SK-N-SH treated with all-trans-retinoic acid at 6 μM for 48 hours (cell line): Measurements from ENCODE around the gene QSOX2.

Source experiments
- ATAC-seq: fragments of 200-7000 bp; cut with Tn5 transposase; 3 replicates; pipeline ENCODE4 v1.9.1; 2020; ENCODE audit warnings: mild to moderate bottlenecking, moderate library complexity
- ARNTL ChIP-seq: fragments of 450-650 bp; formaldehyde crosslinking; IDR thresholded peaks from 2 replicates; pipeline ENCODE4 v1.5.0; 2020; ENCODE audit warnings: low read depth, mild to moderate bottlenecking, moderate library complexity, borderline replicate concordance
- BACH2 ChIP-seq: fragments of 250-450 bp; sonication (Bioruptor Pico); IDR thresholded peaks from 2 replicates; pipeline ENCODE4 v1.9.0; 2021; ENCODE audit warnings: mild to moderate bottlenecking, borderline replicate concordance
- CSDC2 ChIP-seq: fragments of 250-450 bp; sonication (Bioruptor Pico); IDR thresholded peaks from 2 replicates; pipeline ENCODE4 v1.5.0; 2020; ENCODE audit warnings: mild to moderate bottlenecking, moderate library complexity
- ESRRG ChIP-seq: fragments of 250-450 bp; sonication (Bioruptor Pico); IDR thresholded peaks from 2 replicates; pipeline ENCODE4 v1.6.1; 2021; ENCODE audit warnings: mild to moderate bottlenecking
- ISL1 ChIP-seq: fragments of 250-450 bp; sonication (Bioruptor Pico); IDR thresholded peaks from 2 replicates; pipeline ENCODE4 v2.1.2; 2022; ENCODE audit warnings: mild to moderate bottlenecking, moderate library complexity
- PPARA ChIP-seq: fragments of 250-450 bp; sonication (Bioruptor Pico); IDR thresholded peaks from 2 replicates; pipeline ENCODE4 v1.5.0; 2020; ENCODE audit warnings: mild to moderate bottlenecking, borderline replicate concordance
- SNAI2 ChIP-seq: fragments of 250-450 bp; sonication (Bioruptor Pico); IDR thresholded peaks from 2 replicates; pipeline ENCODE4 v1.5.0; 2020; ENCODE audit warnings: mild to moderate bottlenecking, moderate library complexity
- TCF4 ChIP-seq: fragments of 250-450 bp; sonication (Bioruptor Pico); IDR thresholded peaks from 2 replicates; pipeline ENCODE4 v1.8.0; 2021; ENCODE audit warnings: mild to moderate bottlenecking, moderate library complexity, borderline replicate concordance
- ZC3H10 ChIP-seq: fragments of 250-450 bp; sonication (Bioruptor Pico); IDR thresholded peaks from 2 replicates; pipeline ENCODE4 v1.5.1; 2021; ENCODE audit warnings: mild to moderate bottlenecking, moderate library complexity
- ZFP3 ChIP-seq: fragments of 250-450 bp; sonication (Bioruptor Pico); IDR thresholded peaks from 2 replicates; pipeline ENCODE4 v1.5.0; 2020; ENCODE audit warnings: mild to moderate bottlenecking, moderate library complexity
- ZFP30 ChIP-seq: fragments of 450-650 bp; formaldehyde crosslinking; IDR thresholded peaks from 2 replicates; pipeline ENCODE4 v1.5.0; 2022; ENCODE audit warnings: mild to moderate bottlenecking, moderate library complexity
- ZNF70 ChIP-seq: fragments of 450-650 bp; formaldehyde crosslinking; IDR thresholded peaks from 2 replicates; pipeline ENCODE4 v1.5.0; 2020; ENCODE audit warnings: mild to moderate bottlenecking, moderate library complexity
- ZNF8 ChIP-seq: fragments of 450-650 bp; formaldehyde crosslinking; IDR thresholded peaks from 2 replicates; pipeline ENCODE4 v1.5.0; 2020; ENCODE audit warnings: mild to moderate bottlenecking, moderate library complexity
- TF ChIP-seq, protein P1 (sequence below): fragments of 250-450 bp; sonication (Bioruptor Pico); IDR thresholded peaks from 2 replicates; pipeline ENCODE4 v1.5.1; 2021; ENCODE audit warnings: mild to moderate bottlenecking, moderate library complexity
- TF ChIP-seq, protein P2 (sequence below): fragments of 250-450 bp; sonication (Bioruptor Pico); IDR thresholded peaks from 2 replicates; pipeline ENCODE4 v1.5.1; 2020; ENCODE audit warnings: low read depth, mild to moderate bottlenecking, moderate library complexity
- TF ChIP-seq, protein P3 (sequence below): fragments of 250-450 bp; sonication (Bioruptor Pico); IDR thresholded peaks from 2 replicates; pipeline ENCODE4 v1.5.0; 2020; ENCODE audit warnings: mild to moderate bottlenecking, moderate library complexity
- TF ChIP-seq, protein P4 (sequence below): fragments of 250-450 bp; sonication (Bioruptor Pico); IDR thresholded peaks from 2 replicates; pipeline ENCODE4 v1.8.0; 2021; ENCODE audit warnings: low read depth, mild to moderate bottlenecking, moderate library complexity, borderline replicate concordance
- TF ChIP-seq, protein P5 (sequence below): fragments of 250-450 bp; sonication (Bioruptor Pico); IDR thresholded peaks from 2 replicates; pipeline ENCODE4 v1.8.0; 2020; ENCODE audit warnings: mild to moderate bottlenecking, moderate library complexity, borderline replicate concordance

QSOX2 gene

DNA sequence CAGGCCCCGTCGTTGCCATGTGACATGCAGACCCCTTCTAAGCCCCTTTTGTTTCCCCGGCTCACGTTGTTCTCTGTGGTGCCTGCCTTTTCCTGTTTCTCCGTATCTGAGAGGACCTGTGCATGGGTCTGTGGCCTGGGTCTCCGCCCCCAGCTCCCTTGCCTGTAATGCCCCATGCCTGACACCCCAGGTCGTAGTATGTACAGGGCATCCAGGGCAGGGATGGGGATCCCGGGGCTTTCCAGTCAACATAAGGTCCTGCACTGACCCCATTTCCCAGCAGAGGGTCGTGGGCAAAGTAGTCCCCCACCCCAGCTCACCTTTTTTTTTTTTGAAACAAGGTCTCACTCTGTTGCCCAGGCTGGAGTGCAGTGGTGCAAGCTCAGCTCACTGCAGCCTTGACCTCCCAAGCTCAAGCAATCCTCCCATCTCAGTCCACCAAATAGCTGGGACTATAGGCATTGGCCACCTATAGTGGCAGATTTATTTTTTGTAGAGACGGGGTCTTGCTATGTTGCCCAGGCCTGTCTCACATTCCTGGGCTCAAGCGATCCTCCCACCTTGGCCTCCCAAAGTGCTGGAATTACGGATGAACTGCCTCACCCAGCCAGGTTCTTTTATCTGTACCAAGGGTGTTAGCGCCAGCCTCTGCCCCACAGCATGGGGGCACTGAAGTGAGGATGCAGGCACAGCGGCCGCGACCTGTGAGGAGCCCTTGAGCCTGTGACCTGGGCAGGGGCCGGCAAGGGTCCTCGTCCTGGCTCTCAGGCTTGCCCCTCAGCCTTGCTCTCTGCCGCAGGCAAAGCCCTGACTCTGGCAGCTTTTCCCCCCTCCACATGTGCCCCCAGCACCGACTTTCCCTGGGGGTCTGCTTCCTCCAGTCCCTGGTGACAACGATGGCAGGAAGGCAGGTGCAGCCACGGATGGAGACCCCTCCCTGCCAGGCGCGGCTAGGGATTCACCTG, 19.1 kb upstream of the QSOX2 start:
- TF ChIP-seq CSDC2 = no peak
- TF ChIP-seq, protein P1, sequence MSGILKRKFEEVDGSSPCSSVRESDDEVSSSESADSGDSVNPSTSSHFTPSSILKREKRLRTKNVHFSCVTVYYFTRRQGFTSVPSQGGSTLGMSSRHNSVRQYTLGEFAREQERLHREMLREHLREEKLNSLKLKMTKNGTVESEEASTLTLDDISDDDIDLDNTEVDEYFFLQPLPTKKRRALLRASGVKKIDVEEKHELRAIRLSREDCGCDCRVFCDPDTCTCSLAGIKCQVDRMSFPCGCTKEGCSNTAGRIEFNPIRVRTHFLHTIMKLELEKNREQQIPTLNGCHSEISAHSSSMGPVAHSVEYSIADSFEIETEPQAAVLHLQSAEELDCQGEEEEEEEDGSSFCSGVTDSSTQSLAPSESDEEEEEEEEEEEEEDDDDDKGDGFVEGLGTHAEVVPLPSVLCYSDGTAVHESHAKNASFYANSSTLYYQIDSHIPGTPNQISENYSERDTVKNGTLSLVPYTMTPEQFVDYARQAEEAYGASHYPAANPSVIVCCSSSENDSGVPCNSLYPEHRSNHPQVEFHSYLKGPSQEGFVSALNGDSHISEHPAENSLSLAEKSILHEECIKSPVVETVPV (CRISPR knock-in tag) = no peak
- TF ChIP-seq ZFP30 (CRISPR knock-in tag) = no peak
- TF ChIP-seq SNAI2 (CRISPR knock-in tag) = no peak
- TF ChIP-seq, protein P2, sequence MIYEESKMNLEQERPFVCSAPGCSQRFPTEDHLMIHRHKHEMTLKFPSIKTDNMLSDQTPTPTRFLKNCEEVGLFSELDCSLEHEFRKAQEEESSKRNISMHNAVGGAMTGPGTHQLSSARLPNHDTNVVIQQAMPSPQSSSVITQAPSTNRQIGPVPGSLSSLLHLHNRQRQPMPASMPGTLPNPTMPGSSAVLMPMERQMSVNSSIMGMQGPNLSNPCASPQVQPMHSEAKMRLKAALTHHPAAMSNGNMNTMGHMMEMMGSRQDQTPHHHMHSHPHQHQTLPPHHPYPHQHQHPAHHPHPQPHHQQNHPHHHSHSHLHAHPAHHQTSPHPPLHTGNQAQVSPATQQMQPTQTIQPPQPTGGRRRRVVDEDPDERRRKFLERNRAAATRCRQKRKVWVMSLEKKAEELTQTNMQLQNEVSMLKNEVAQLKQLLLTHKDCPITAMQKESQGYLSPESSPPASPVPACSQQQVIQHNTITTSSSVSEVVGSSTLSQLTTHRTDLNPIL (CRISPR knock-in tag) = no peak
- no peak for TF ChIP-seq ZC3H10
- TF ChIP-seq, protein P3, sequence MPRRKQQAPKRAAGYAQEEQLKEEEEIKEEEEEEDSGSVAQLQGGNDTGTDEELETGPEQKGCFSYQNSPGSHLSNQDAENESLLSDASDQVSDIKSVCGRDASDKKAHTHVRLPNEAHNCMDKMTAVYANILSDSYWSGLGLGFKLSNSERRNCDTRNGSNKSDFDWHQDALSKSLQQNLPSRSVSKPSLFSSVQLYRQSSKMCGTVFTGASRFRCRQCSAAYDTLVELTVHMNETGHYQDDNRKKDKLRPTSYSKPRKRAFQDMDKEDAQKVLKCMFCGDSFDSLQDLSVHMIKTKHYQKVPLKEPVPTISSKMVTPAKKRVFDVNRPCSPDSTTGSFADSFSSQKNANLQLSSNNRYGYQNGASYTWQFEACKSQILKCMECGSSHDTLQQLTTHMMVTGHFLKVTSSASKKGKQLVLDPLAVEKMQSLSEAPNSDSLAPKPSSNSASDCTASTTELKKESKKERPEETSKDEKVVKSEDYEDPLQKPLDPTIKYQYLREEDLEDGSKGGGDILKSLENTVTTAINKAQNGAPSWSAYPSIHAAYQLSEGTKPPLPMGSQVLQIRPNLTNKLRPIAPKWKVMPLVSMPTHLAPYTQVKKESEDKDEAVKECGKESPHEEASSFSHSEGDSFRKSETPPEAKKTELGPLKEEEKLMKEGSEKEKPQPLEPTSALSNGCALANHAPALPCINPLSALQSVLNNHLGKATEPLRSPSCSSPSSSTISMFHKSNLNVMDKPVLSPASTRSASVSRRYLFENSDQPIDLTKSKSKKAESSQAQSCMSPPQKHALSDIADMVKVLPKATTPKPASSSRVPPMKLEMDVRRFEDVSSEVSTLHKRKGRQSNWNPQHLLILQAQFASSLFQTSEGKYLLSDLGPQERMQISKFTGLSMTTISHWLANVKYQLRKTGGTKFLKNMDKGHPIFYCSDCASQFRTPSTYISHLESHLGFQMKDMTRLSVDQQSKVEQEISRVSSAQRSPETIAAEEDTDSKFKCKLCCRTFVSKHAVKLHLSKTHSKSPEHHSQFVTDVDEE = no peak
- no peak for TF ChIP-seq TCF4 (CRISPR knock-in tag)
- TF ChIP-seq ZFP3 (CRISPR knock-in tag) = no peak
- TF ChIP-seq ZNF70 (CRISPR knock-in tag) = no peak
- TF ChIP-seq PPARA = no peak
- TF ChIP-seq, protein P4, sequence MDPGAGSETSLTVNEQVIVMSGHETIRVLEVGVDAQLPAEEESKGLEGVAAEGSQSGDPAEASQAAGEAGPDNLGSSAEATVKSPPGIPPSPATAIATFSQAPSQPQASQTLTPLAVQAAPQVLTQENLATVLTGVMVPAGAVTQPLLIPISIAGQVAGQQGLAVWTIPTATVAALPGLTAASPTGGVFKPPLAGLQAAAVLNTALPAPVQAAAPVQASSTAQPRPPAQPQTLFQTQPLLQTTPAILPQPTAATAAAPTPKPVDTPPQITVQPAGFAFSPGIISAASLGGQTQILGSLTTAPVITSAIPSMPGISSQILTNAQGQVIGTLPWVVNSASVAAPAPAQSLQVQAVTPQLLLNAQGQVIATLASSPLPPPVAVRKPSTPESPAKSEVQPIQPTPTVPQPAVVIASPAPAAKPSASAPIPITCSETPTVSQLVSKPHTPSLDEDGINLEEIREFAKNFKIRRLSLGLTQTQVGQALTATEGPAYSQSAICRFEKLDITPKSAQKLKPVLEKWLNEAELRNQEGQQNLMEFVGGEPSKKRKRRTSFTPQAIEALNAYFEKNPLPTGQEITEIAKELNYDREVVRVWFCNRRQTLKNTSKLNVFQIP (CRISPR knock-in tag) = no peak
- TF ChIP-seq ZNF8 (CRISPR knock-in tag) = no peak
- TF ChIP-seq, protein P5, sequence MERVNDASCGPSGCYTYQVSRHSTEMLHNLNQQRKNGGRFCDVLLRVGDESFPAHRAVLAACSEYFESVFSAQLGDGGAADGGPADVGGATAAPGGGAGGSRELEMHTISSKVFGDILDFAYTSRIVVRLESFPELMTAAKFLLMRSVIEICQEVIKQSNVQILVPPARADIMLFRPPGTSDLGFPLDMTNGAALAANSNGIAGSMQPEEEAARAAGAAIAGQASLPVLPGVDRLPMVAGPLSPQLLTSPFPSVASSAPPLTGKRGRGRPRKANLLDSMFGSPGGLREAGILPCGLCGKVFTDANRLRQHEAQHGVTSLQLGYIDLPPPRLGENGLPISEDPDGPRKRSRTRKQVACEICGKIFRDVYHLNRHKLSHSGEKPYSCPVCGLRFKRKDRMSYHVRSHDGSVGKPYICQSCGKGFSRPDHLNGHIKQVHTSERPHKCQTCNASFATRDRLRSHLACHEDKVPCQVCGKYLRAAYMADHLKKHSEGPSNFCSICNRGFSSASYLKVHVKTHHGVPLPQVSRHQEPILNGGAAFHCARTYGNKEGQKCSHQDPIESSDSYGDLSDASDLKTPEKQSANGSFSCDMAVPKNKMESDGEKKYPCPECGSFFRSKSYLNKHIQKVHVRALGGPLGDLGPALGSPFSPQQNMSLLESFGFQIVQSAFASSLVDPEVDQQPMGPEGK (CRISPR knock-in tag) = no peak
- TF ChIP-seq, all 23 proteins: peak for 0

DNA sequence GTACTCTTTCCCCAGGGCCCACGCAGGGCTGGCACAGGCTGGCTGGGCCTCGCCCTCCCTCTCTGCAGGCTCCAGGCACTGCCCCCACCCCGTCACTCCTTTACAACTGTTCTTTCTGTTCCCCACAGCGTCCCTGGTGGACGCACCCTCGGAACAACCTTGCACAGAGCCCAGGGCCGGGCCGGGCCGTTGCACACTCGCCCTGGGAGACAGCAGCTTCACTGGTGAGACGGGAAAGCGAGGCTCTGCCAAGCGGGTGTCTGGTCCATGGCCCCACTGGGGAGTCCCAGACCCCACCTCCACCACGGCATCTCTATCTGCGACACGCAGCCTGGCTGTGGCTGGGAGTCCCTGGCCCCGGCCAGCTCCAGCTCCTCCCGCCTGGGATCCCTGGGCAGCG, 18.4 kb upstream of the QSOX2 start:
- no peak for ATAC-seq
- TF ChIP-seq ESRRG (CRISPR knock-in tag) (no peak), ZFP3 (CRISPR knock-in tag) (no peak), CSDC2 (no peak), ZNF8 (CRISPR knock-in tag) (no peak), ARNTL (CRISPR knock-in tag) (no peak), ZNF70 (CRISPR knock-in tag) (no peak), ISL1 (CRISPR knock-in tag) (no peak), BACH2 (CRISPR knock-in tag) (no peak), TCF4 (CRISPR knock-in tag) (no peak)
- TF ChIP-seq, protein P3 = no peak
- TF ChIP-seq, protein P5 (CRISPR knock-in tag) = no peak
- TF ChIP-seq, all 23 proteins: peak for 0

More for the DNA sequence above, 19.1 kb upstream of the QSOX2 start:
- ATAC-seq = no peak
